ENCODE data around the gene ITGB2. TPM values are rescaled to one million over a fixed set of nuclear protein-coding genes. Genes with fewer than 3 reads are reported as not detected.
A peak's percentile ranks its signal among the peaks of the same experiment; 100 is the strongest.

ITGB2 gene
- total RNA-seq, 4 donors from 2014 or later = 33.2 to 110 (median 44.0) TPM

GRCh38 chr21:44927587-44928461 is 7.1 kb upstream of the ITGB2 start:
- Histone ChIP-seq H3K27ac (replicated peaks in 1 of 4) (no peak overlapping the region), H3K4me1 (peaks cover 21 to 69% (median 44%) of the 10 kb centered on the region in 4 donors), H3K4me3 (peak overlapping the region in 1 of 4 donors; percentile 27), H3K36me3 (no peaks in the 10 kb centered on the region), H3K27me3 (peaks cover 2 to 73% (median 23%) of the 10 kb centered on the region in 4 donors), H3K9me3 (no peaks in the 10 kb centered on the region)
- 23% methylated on average over 18 of the region's 19 CpGs for WGBS
- intact Hi-C loops (cut with DNase I) = no loop called here
- DNase-seq (ENCODE audit: extremely low spot score) = no peak
- TF ChIP-seq CTCF (IDR thresholded peaks at IDR 0.05) (no peak), POLR2AphosphoS5 (IDR thresholded peaks at IDR 0.05) (no peak), EP300 (IDR thresholded peaks at IDR 0.05) (no peak), POLR2A (IDR thresholded peaks at IDR 0.05; ENCODE audit: low read depth) (no peak)

- Histone ChIP-seq H3K27me3 (peaks cover 0 to 68% (median 17%) of the 10 kb centered on the region in 4 donors), H3K4me1 (peaks cover 15 to 63% (median 38%) of the 10 kb centered on the region in 4 donors)
- no peak for DNase-seq (ENCODE audit: extremely low spot score)
These were observed 6.5 kb upstream of the ITGB2 start for GRCh38 chr21:44927259-44927586.

GRCh38 chr21:44926331-44927101 is 5.8 kb upstream of the ITGB2 start:
- H3K27me3 ChIP-seq = peaks cover 0 to 61% (median 11%) of the 10 kb centered on the region in 4 donors
- no peaks in the 10 kb centered on the region for H3K36me3 ChIP-seq
- H3K4me1 ChIP-seq = peaks cover 8 to 56% (median 31%) of the 10 kb centered on the region in 4 donors
- intact Hi-C loops (cut with DNase I) = no loop called here
- no peak for DNase-seq (ENCODE audit: extremely low spot score)
- H3K9me3 ChIP-seq = no peaks in the 10 kb centered on the region
- 65% methylated on average over 17 of the region's 24 CpGs for WGBS
- H3K4me3 ChIP-seq = no peak overlapping the region
- no peak for TF ChIP-seq CTCF (IDR thresholded peaks at IDR 0.05)
- no peak for TF ChIP-seq EP300 (IDR thresholded peaks at IDR 0.05)
- TF ChIP-seq POLR2A (IDR thresholded peaks at IDR 0.05; ENCODE audit: low read depth) = no peak
- H3K27ac ChIP-seq (replicated peaks in 1 of 4) = no peak overlapping the region

More at GRCh38 chr21:44927259-44927586, 6.5 kb upstream of the ITGB2 start:
- TF ChIP-seq EP300 (IDR thresholded peaks at IDR 0.05) (no peak), POLR2A (IDR thresholded peaks at IDR 0.05; ENCODE audit: low read depth) (no peak), CTCF (IDR thresholded peaks at IDR 0.05) (no peak), POLR2AphosphoS5 (IDR thresholded peaks at IDR 0.05) (no peak)
- no peaks in the 10 kb centered on the region for H3K36me3 ChIP-seq
- intact Hi-C loops (cut with DNase I) = no loop called here
- no peak overlapping the region for H3K4me3 ChIP-seq
- no peaks in the 10 kb centered on the region for H3K9me3 ChIP-seq
- no peak overlapping the region for H3K27ac ChIP-seq (replicated peaks in 1 of 4)
- 26% methylated on average over 4 of the region's 4 CpGs for WGBS

GRCh38 chr21:44925378-44925755 is 4.7 kb upstream of the ITGB2 start:
- TF ChIP-seq CTCF (IDR thresholded peaks at IDR 0.05) (no peak), POLR2A (IDR thresholded peaks at IDR 0.05; ENCODE audit: low read depth) (no peak), EP300 (IDR thresholded peaks at IDR 0.05) (no peak), POLR2AphosphoS5 (IDR thresholded peaks at IDR 0.05) (no peak)
- peaks cover 0 to 61% (median 3%) of the 10 kb centered on the region in 4 donors for H3K27me3 ChIP-seq
- H3K4me3 ChIP-seq = no peak overlapping the region
- H3K9me3 ChIP-seq = no peaks in the 10 kb centered on the region
- intact Hi-C loops (cut with DNase I) = no loop called here
- H3K27ac ChIP-seq (replicated peaks in 1 of 4) = no peak overlapping the region
- H3K36me3 ChIP-seq = no peaks in the 10 kb centered on the region
- peaks cover 0 to 47% (median 21%) of the 10 kb centered on the region in 4 donors for H3K4me1 ChIP-seq
- WGBS = 80% methylated on average over 1 of the region's 1 CpG
- no peak for DNase-seq (ENCODE audit: extremely low spot score)
